SW480 (cell line): ENCODE results near the gene GP1BB.

Source experiments
- DNase-seq: peaks from one replicate; pipeline ENCODE4 v3.0.0-alpha.2; 2016; ENCODE audit warnings: low spot score

The GP1BB gene

GRCh38 chr22:19742160-19743066 lies 19.1 kb downstream of the GP1BB start:
- no peak for DNase-seq

- DNase-seq, result no peak
Measured at GRCh38 chr22:19743081-19743480, 19.7 kb downstream of the GP1BB start.

- no peak for DNase-seq
Measured at GRCh38 chr22:19743651-19744050, 20.3 kb downstream of the GP1BB start.

GRCh38 chr22:19744350-19745006 lies 21.1 kb downstream of the GP1BB start:
- no peak for DNase-seq

GRCh38 chr22:19745155-19746101 lies 22.1 kb downstream of the GP1BB start:
- DNase-seq, result no peak

- DNase-seq, result no peak
Measured at GRCh38 chr22:19746726-19747125, 23.4 kb downstream of the GP1BB start.

GRCh38 chr22:19747551-19747950 lies 24.2 kb downstream of the GP1BB start:
- DNase-seq, result no peak

GRCh38 chr22:19748139-19748538 lies 24.8 kb downstream of the GP1BB start:
- no peak for DNase-seq

- no peak for DNase-seq
Measured at GRCh38 chr22:19748991-19749664, 25.8 kb downstream of the GP1BB start.

GRCh38 chr22:19749876-19750275 lies 26.5 kb downstream of the GP1BB start:
- DNase-seq, result no peak

- no peak for DNase-seq
Measured at GRCh38 chr22:19750507-19751490, 27.5 kb downstream of the GP1BB start.

- DNase-seq, result no peak
Measured at GRCh38 chr22:19751497-19752245, 28.3 kb downstream of the GP1BB start.

GRCh38 chr22:19753090-19753842 lies 29.9 kb downstream of the GP1BB start:
- DNase-seq, result no peak

- no peak for DNase-seq
Measured at GRCh38 chr22:19753996-19754700, 30.8 kb downstream of the GP1BB start.

GRCh38 chr22:19754701-19755144 lies 31.4 kb downstream of the GP1BB start:
- DNase-seq, result no peak

GRCh38 chr22:19755145-19755710 lies 31.9 kb downstream of the GP1BB start:
- DNase-seq, result no peak

GRCh38 chr22:19755722-19756287 lies 32.5 kb downstream of the GP1BB start:
- DNase-seq, result no peak
